Endothelial cell (in vitro differentiated cells): ENCODE data around the gene CD84. TPM values are rescaled to one million over a fixed set of nuclear protein-coding genes. Genes with fewer than 3 reads are reported as not detected.

Experiments
- DNase-seq: peaks from one replicate; pipeline ENCODE4 v3.0.0; 2021; ENCODE audit warnings: low spot score
- H3K27ac Mint-ChIP-seq: one replicate; pipeline ENCODE4 v1.8.0; 2021; ENCODE audit warnings: mixed read lengths, inconsistent platforms; ENCODE audit not compliant: unreplicated experiment
- H3K27me3 Mint-ChIP-seq: one replicate; pipeline ENCODE4 v1.8.0; 2021; ENCODE audit warnings: mild to moderate bottlenecking, moderate library complexity, mixed read lengths, inconsistent platforms; ENCODE audit not compliant: unreplicated experiment
- H3K36me3 Mint-ChIP-seq: one replicate; pipeline ENCODE4 v1.8.0; 2021; ENCODE audit warnings: mild to moderate bottlenecking, low read depth, mixed read lengths, inconsistent platforms; ENCODE audit not compliant: unreplicated experiment
- H3K4me1 Mint-ChIP-seq: one replicate; pipeline ENCODE4 v1.8.0; 2021; ENCODE audit warnings: mild to moderate bottlenecking, mixed read lengths, inconsistent platforms; ENCODE audit not compliant: unreplicated experiment
- H3K4me3 Mint-ChIP-seq: one replicate; pipeline ENCODE4 v1.8.0; 2021; ENCODE audit warnings: mild to moderate bottlenecking, mixed read lengths, inconsistent platforms; ENCODE audit not compliant: unreplicated experiment
- H3K9me3 Mint-ChIP-seq: one replicate; pipeline ENCODE4 v1.8.0; 2021; ENCODE audit warnings: mixed read lengths, inconsistent platforms; ENCODE audit not compliant: unreplicated experiment
- total RNA-seq: library from RNA; stranded (reverse); fragmentation: NEBNext Ultra II Directional; extraction: Animal tissue kit (Norgen Biotek cat#: 25700); gene quantifications from one replicate; pipeline ENCODE4 v1.2.1, GENCODE V29; 2021; ENCODE audit not compliant: unreplicated experiment
- TF ChIP-seq, protein P1 (sequence below): fragments of 200-600 bp; sonication (generic); IDR thresholded peaks from one replicate; pipeline ENCODE4 v1.5.0; 2021; ENCODE audit warnings: antibody characterized with exemption; ENCODE audit not compliant: unreplicated experiment

CD84 gene
- total RNA-seq, 1 donor from 2014 or later, result not detected

DNA sequence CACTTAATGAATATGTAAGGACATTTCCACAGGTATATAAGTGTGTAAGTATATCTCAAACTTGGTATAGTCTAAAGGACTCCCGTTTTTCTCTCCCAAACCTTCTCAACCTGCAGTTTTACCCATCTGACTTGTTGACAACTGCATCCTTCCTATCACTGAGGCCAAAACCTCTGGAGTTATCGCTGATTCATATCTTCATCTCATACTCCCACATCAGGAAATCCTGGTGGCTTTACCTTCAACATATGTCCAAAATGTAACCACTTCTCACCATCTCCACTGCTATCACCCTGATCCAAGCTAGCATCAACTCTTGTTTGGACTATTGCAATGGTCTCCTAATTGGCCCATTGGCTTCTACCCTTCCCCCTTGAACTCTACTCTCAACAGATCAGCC, 86.7 kb downstream of the CD84 start:
- no peak overlapping the region for H3K27ac Mint-ChIP-seq
- no peaks in the 10 kb centered on the region for H3K36me3 Mint-ChIP-seq
- no peaks in the 10 kb centered on the region for H3K9me3 Mint-ChIP-seq
- H3K4me1 Mint-ChIP-seq, result no peaks in the 10 kb centered on the region
- DNase-seq, result no peak
- TF ChIP-seq, protein P1, sequence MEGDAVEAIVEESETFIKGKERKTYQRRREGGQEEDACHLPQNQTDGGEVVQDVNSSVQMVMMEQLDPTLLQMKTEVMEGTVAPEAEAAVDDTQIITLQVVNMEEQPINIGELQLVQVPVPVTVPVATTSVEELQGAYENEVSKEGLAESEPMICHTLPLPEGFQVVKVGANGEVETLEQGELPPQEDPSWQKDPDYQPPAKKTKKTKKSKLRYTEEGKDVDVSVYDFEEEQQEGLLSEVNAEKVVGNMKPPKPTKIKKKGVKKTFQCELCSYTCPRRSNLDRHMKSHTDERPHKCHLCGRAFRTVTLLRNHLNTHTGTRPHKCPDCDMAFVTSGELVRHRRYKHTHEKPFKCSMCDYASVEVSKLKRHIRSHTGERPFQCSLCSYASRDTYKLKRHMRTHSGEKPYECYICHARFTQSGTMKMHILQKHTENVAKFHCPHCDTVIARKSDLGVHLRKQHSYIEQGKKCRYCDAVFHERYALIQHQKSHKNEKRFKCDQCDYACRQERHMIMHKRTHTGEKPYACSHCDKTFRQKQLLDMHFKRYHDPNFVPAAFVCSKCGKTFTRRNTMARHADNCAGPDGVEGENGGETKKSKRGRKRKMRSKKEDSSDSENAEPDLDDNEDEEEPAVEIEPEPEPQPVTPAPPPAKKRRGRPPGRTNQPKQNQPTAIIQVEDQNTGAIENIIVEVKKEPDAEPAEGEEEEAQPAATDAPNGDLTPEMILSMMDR, result no peak
- no peaks in the 10 kb centered on the region for H3K27me3 Mint-ChIP-seq
- H3K4me3 Mint-ChIP-seq, result no peak overlapping the region

DNA sequence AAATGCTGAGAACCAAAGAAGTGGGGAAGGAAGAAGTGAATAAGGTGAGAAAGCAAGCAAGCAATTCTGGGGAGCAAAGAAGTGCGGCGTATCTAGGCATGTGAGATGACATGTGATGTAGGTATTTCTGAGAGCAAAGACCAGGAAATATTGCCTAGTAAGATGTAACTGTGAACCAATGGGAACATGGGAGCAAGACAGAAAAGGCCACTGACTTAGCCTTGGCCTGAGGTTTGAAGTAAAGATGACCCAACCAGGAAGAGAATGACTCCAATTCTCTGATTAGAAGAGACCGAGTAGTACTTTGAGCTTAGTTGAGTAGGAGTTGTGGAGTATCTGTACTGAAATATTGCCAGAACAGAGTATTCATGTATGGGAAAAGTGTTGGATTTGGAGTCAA, 87.3 kb downstream of the CD84 start:
- Mint-ChIP-seq H3K9me3 (no peaks in the 10 kb centered on the region), H3K4me3 (no peak overlapping the region), H3K27me3 (no peaks in the 10 kb centered on the region), H3K27ac (no peak overlapping the region), H3K36me3 (no peaks in the 10 kb centered on the region), H3K4me1 (peaks cover 5% of the 10 kb centered on the region)
- no peak for DNase-seq
- TF ChIP-seq, protein P1, result no peak

Other genes starting within 250 kb of the CD84 start
- gene COPA, start 236.2 kb downstream of the CD84 start, total RNA-seq, result 178 TPM
- 115 TPM for gene NCSTN, start 236.1 kb downstream of the CD84 start, total RNA-seq
- 1.2 TPM for gene NHLH1, start 212.4 kb downstream of the CD84 start, total RNA-seq
- gene VANGL2, start 178.9 kb downstream of the CD84 start, total RNA-seq, result 79.8 TPM
- not detected for gene SLAMF6, start 56.2 kb downstream of the CD84 start, total RNA-seq
- gene SLAMF1, start 67.5 kb upstream of the CD84 start, total RNA-seq, result not detected
- gene CD48, start 132.3 kb upstream of the CD84 start, total RNA-seq, result not detected
- gene SLAMF7, start 159.8 kb upstream of the CD84 start, total RNA-seq, result 0.56 TPM
- not detected for gene LY9, start 216.7 kb upstream of the CD84 start, total RNA-seq